Measurements from ENCODE around the gene GPC5. TPM values are rescaled to one million over a fixed set of nuclear protein-coding genes. Genes with fewer than 3 reads are reported as not detected.

GPC5 gene
- total and polyA plus RNA-seq, 2 of the 8 experiments (the other 6 are each of a cell fraction or from before 2014, with no cell fraction given) = 0.20 to 0.39 TPM

GRCh38 chr13:91896547-91896946, 498.1 kb downstream of the GPC5 start:
- Histone ChIP-seq H2BK20ac (ENCODE audit: low read length) (no peak overlapping the region), H2BK5ac (ENCODE audit: low read depth, low read length) (no peak overlapping the region), H3K56ac (replicated peaks; ENCODE audit: insufficient read length, low read depth, low read length) (no peak overlapping the region), H3K4me3 (ENCODE audit: extremely low read depth in 1 of 4, insufficient read depth in 2 of 4, low read depth in 3 of 4, low read length in 4 of 4) (no peak overlapping the region), H3K9ac (replicated peaks in 1 of 4; ENCODE audit: extremely low read depth in 1 of 4, low read depth in 3 of 4, low read length in 3 of 4) (no peak overlapping the region), H2AFZ (ENCODE audit: low read length) (no peak overlapping the region), H3K4ac (replicated peaks; ENCODE audit: insufficient read length, low read depth, low read length) (no peak overlapping the region), H4K8ac (ENCODE audit: extremely low read depth, insufficient read depth, low read length) (no peak overlapping the region), H3K27ac (ENCODE audit: low read depth, low read length) (no peak overlapping the region), H3K14ac (ENCODE audit: insufficient read length) (no peak overlapping the region), H3K36me3 (ENCODE audit: control insufficient read depth in 2 of 4, insufficient read depth in 4 of 4, low read length in 3 of 4) (no peaks in the 10 kb centered on the region), H2BK120ac (replicated peaks; ENCODE audit: low read depth, low read length) (no peak overlapping the region), H2BK12ac (ENCODE audit: low read depth, low read length) (no peak overlapping the region), H4K91ac (replicated peaks; ENCODE audit: insufficient read length, low read length) (no peak overlapping the region), H3K4me2 (ENCODE audit: insufficient read depth in 1 of 2, low read depth in 2 of 2, low read length in 2 of 2) (no peak overlapping the region), H4K5ac (ENCODE audit: insufficient read length, low read depth, low read length) (no peak overlapping the region), H3K18ac (ENCODE audit: extremely low read depth, low read length) (no peak overlapping the region), H3K23ac (ENCODE audit: insufficient read length) (no peak overlapping the region), H3K79me2 (ENCODE audit: control insufficient read depth in 1 of 2, insufficient read depth in 2 of 2, low read length in 2 of 2) (no peaks in the 10 kb centered on the region), H3K9me3 (ENCODE audit: insufficient read depth in 2 of 2, low read depth in 1 of 2, low read length in 1 of 2) (no peaks in the 10 kb centered on the region), H2BK15ac (ENCODE audit: low read length) (no peak overlapping the region), H4K20me1 (replicated peaks in 1 of 2; ENCODE audit: control insufficient read depth in 1 of 2, insufficient read depth in 2 of 2, low read length in 2 of 2) (no peaks in the 10 kb centered on the region), H3K27me3 (replicated peaks in 1 of 4; ENCODE audit: control insufficient read depth in 3 of 4, extremely low read depth in 1 of 4, insufficient read depth in 3 of 4, low read length in 3 of 4) (no peaks in the 10 kb centered on the region), H3K23me2 (ENCODE audit: low read depth, low read length) (no peaks in the 10 kb centered on the region), H3K79me1 (ENCODE audit: low read depth, low read length) (no peaks in the 10 kb centered on the region), H2AK5ac (ENCODE audit: low read depth, low read length) (no peak overlapping the region), H3K4me1 (replicated peaks in 1 of 4; ENCODE audit: control insufficient read depth in 3 of 4, insufficient read depth in 4 of 4, low read length in 3 of 4) (no peaks in the 10 kb centered on the region)
- POLR2A ChIA-PET (ENCODE audit: partially characterized antibody) = no interaction called here
- CTCF ChIA-PET (ENCODE audit: partially characterized antibody) = no interaction called here
- no peak for TF ChIP-seq SP2 (IDR thresholded peaks at IDR 0.05; ENCODE audit: low read length)
- TF ChIP-seq CTBP2 (IDR thresholded peaks at IDR 0.05; ENCODE audit: borderline replicate concordance, insufficient read depth, insufficient read length, low read length) = no peak
- no peak for TF ChIP-seq ZNF274 (IDR thresholded peaks at IDR 0.05; ENCODE audit: borderline replicate concordance, extremely low read depth, low read length)
- no peak for TF ChIP-seq CBX5 (IDR thresholded peaks at IDR 0.05; ENCODE audit: low read depth, low read length)
- TF ChIP-seq HDAC2 (IDR thresholded peaks at IDR 0.05; ENCODE audit: borderline replicate concordance in 1 of 2, low read depth in 2 of 2, low read length in 2 of 2) = no peak
- TF ChIP-seq SP4 (IDR thresholded peaks at IDR 0.05; ENCODE audit: low read length) = no peak
- 94% methylated on average over 5 of the region's 5 CpGs; no CpG with 5 or more reads in 1 of the 2 experiments for WGBS, 2 experiments (ENCODE audit: extremely low coverage in 1 of 2, insufficient coverage in 1 of 2, insufficient read length in 1 of 2, insufficient replicate concordance in 2 of 2, low coverage in 1 of 2, low lambda C conversion rate in 2 of 2, missing lambda C conversion rate in 1 of 2)
- FAIRE-seq (no peak), DNase-seq (ENCODE audit: low read depth in 1 of 2, low spot score in 2 of 2) (no peak)

Data from H1 (cell line).